Activated T-cell treated with anti-CD3 and anti-CD28 coated beads, Interleukin-2, amount 50 U/mL, for 72 hours (primary cell): ENCODE data around the gene SDHA. TPM values are rescaled to one million over a fixed set of nuclear protein-coding genes. Genes with fewer than 3 reads are reported as not detected.
A peak's percentile ranks its signal among the peaks of the same experiment; 100 is the strongest.
"Not testable (repeated sequence)": the region's sequence is repeated elsewhere in the genome, so short reads cannot be mapped to it uniquely, and the experiment has no call there.

Experiments used
- ATAC-seq, 2 donors: fragments of 150-1000 bp; cut with Tn5 transposase; replicated peaks in 1 of 2; 2 replicates each; pipeline ENCODE4 v1.10.0; 2021; ENCODE audit warnings: moderate library complexity in 2 of 2, mild to moderate bottlenecking in 1 of 2
- DNase-seq, 2 donors: peaks; one replicate each; pipeline ENCODE4 v3.0.0; 2021 to 2022; ENCODE audit warnings: mixed read lengths in 1 of 2
- H3K27ac Mint-ChIP-seq: one replicate; pipeline ENCODE4 v1.8.0; 2022; ENCODE audit warnings: mild to moderate bottlenecking, moderate library complexity, mixed read lengths
- H3K27me3 Mint-ChIP-seq: one replicate; pipeline ENCODE4 v1.8.0; 2022; ENCODE audit warnings: low read depth, mixed read lengths
- H3K36me3 Mint-ChIP-seq, 2 donors: one replicate each; pipeline ENCODE4 v1.8.0; 2022; ENCODE audit warnings: mixed read lengths in 2 of 2, mild to moderate bottlenecking in 1 of 2; ENCODE audit not compliant: insufficient read depth in 2 of 2
- H3K4me1 Mint-ChIP-seq: one replicate; pipeline ENCODE4 v1.8.0; 2022; ENCODE audit warnings: low read depth, mixed read lengths
- H3K4me3 Mint-ChIP-seq, 2 donors: one replicate each; pipeline ENCODE4 v1.8.0; 2022; ENCODE audit warnings: mild to moderate bottlenecking in 2 of 2, mixed read lengths in 2 of 2, moderate library complexity in 2 of 2
- H3K9me3 Mint-ChIP-seq, 2 donors: one replicate each; pipeline ENCODE4 v1.8.0; 2022; ENCODE audit warnings: mixed read lengths in 2 of 2
- total RNA-seq, 2 donors: library from RNA; stranded (reverse); gene quantifications; one replicate each; pipeline ENCODE4 v1.2.3, GENCODE V29; 2022

The SDHA gene
- total RNA-seq, 2 donors from 2014 or later: 143 to 144 TPM

- peak overlapping the region; percentile 91 for H3K4me3 Mint-ChIP-seq
- not testable (repeated sequence) for H3K9me3 Mint-ChIP-seq, H3K27me3 Mint-ChIP-seq, DNase-seq, H3K36me3 Mint-ChIP-seq, ATAC-seq
- H3K27ac Mint-ChIP-seq: peak overlapping the region; percentile 66
- H3K4me1 Mint-ChIP-seq: peaks cover 42% of the 10 kb centered on the region
Measured at GRCh38 chr5:273091-273490, 55.0 kb downstream of the SDHA start.

GRCh38 chr5:273491-273890, 55.4 kb downstream of the SDHA start:
- H3K36me3 Mint-ChIP-seq: not testable (repeated sequence)
- Mint-ChIP-seq H3K4me3 (peak overlapping the region; percentile 91), H3K27ac (peak overlapping the region; percentile 66)

DNA sequence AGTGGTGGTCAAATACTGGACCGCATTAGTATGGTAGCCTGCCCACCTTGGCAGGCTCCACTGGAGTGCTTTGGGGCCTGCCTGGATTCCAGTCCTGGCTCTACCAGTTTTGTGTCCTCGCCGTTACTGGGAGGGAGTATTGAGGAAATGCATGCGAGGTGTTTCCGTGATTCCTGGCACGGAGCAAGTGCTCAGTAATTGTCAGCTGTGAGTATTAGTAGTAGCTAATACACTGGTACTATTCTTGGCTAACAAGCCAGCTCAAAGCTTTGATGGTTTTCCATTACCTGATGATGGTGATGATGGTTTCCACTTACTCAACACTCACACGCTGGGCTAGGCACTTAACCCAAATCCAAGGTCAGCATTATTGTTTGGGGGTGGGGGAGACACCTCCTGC, 56.2 kb downstream of the SDHA start:
- not testable (repeated sequence) for H3K27ac Mint-ChIP-seq, H3K27me3 Mint-ChIP-seq, H3K9me3 Mint-ChIP-seq, H3K4me3 Mint-ChIP-seq, H3K36me3 Mint-ChIP-seq, DNase-seq, ATAC-seq
- peaks cover 46% of the 10 kb centered on the region for H3K4me1 Mint-ChIP-seq

More at GRCh38 chr5:273491-273890, 55.4 kb downstream of the SDHA start:
- peaks cover 42% of the 10 kb centered on the region for H3K4me1 Mint-ChIP-seq
- not testable (repeated sequence) for H3K27me3 Mint-ChIP-seq, DNase-seq, H3K9me3 Mint-ChIP-seq, ATAC-seq

DNA sequence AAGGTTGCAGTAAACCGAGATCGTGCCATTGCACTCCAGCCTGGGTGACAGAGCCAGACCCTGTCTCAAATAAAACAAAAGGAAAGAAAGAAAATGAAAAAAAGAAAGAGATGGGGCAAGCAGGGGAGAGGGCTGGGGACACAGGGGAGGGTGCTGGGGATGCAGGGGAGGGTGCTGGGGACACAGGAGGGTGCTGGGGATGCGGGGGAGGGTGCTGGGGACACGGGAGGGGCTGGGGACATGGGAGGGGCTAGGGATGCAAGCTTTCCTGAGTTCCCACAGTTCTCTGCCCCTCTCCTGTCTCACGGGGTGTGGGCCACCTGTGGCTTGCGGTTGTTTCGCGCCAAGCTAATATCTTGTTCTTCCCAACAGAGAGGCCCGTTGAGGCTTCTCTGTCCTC, 60.5 kb downstream of the SDHA start:
- H3K9me3 Mint-ChIP-seq: no peaks in the 10 kb centered on the region
- no peak overlapping the region for H3K4me3 Mint-ChIP-seq
- H3K27ac Mint-ChIP-seq: no peak overlapping the region
- H3K36me3 Mint-ChIP-seq: peaks cover 1 to 8% of the 10 kb centered on the region in 2 donors
- DNase-seq: no peak
- H3K27me3 Mint-ChIP-seq: no peaks in the 10 kb centered on the region
- H3K4me1 Mint-ChIP-seq: peaks cover 55% of the 10 kb centered on the region
- no peak for ATAC-seq

- not testable (repeated sequence) for DNase-seq, H3K9me3 Mint-ChIP-seq, H3K27me3 Mint-ChIP-seq, ATAC-seq, H3K4me3 Mint-ChIP-seq
- peak overlapping the region; percentile 53 for H3K27ac Mint-ChIP-seq
- peaks cover 1 to 12% of the 10 kb centered on the region in 2 donors for H3K36me3 Mint-ChIP-seq
- H3K4me1 Mint-ChIP-seq: peaks cover 55% of the 10 kb centered on the region
Measured at GRCh38 chr5:279051-279665, 61.0 kb downstream of the SDHA start.

DNA sequence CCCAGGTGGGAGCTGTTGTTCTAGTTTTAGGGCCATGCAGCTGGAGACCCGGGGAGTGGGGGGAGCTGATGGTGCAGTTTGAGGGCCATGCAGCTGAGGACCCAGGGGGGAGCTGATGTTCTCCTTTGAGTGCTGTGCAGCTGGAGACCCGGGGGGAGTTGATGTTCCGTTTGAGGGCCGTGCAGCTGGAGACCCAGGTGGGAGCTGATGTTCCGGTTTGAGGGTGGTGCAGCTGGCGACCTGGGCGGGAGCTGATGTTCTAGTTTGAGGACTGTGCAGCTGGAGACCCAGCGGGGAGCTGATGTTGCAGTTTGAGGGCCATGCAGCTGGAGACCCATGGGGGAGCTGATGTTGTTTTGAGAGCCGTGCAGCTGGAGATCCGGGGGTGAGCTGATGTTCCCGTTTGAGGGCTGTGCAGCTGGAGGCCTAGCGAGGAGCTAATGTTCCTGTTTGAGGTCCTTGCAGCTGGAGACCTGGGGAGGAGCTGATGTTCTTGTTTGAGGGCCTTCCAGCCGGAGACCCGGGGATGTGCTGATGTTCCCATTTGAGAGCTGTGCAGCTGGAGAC, 68.0 kb downstream of the SDHA start:
- H3K4me3 Mint-ChIP-seq: no peak overlapping the region
- DNase-seq: no peak
- no peaks in the 10 kb centered on the region for H3K27me3 Mint-ChIP-seq
- peaks cover 38% of the 10 kb centered on the region for H3K4me1 Mint-ChIP-seq
- ATAC-seq: no peak
- H3K36me3 Mint-ChIP-seq: peaks cover 2 to 30% of the 10 kb centered on the region in 2 donors
- no peaks in the 10 kb centered on the region for H3K9me3 Mint-ChIP-seq
- H3K27ac Mint-ChIP-seq: no peak overlapping the region

DNA sequence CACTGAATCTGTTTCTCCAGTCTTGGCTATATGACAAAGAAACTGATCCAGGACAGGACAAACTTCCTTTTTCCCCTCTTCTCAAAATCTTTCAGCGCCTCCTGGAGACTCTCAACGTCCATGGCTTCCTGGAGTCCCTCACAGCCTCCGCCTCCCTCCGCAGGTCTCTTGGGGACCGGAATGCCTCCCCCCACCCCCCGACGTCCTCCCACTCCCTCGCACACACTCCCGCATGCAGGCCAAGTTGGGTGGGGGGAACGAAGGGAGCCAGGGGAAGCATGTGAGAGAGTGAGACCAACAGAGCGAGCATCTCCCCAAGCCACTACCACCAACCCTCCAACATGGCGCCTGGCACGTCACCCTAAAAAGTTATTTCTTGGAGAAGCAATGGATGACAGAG, 72.1 kb downstream of the SDHA start:
- DNase-seq, H3K27me3 Mint-ChIP-seq, ATAC-seq, H3K27ac Mint-ChIP-seq, H3K4me3 Mint-ChIP-seq, H3K9me3 Mint-ChIP-seq: not testable (repeated sequence)
- Mint-ChIP-seq H3K36me3 (peaks cover 9 to 26% of the 10 kb centered on the region in 2 donors), H3K4me1 (peaks cover 14% of the 10 kb centered on the region)

DNA sequence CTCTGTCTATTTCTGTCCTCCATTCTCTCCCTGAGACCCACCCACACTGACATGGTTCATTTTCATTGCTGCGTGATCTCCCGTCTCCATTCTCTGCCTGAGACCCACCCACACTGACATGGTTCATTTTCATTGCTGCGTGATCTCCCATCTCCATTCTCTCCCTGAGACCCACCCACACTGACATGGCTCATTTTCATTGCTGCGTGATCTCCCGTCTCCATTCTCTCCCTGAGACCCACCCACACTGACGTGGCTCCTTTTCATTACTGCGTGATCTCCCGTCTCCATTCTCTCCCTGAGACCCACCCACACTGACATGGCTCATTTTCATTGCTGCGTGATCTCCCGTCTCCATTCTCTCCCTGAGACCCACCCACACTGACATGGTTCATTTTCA, 73.2 kb downstream of the SDHA start:
- not testable (repeated sequence) for H3K27ac Mint-ChIP-seq, H3K27me3 Mint-ChIP-seq, DNase-seq, ATAC-seq, H3K4me3 Mint-ChIP-seq, H3K9me3 Mint-ChIP-seq
- Mint-ChIP-seq H3K4me1 (peaks cover 13% of the 10 kb centered on the region), H3K36me3 (peaks cover 9 to 18% of the 10 kb centered on the region in 2 donors)

- H3K27me3 Mint-ChIP-seq, DNase-seq, H3K27ac Mint-ChIP-seq, H3K9me3 Mint-ChIP-seq, ATAC-seq, H3K4me3 Mint-ChIP-seq: not testable (repeated sequence)
- Mint-ChIP-seq H3K4me1 (peaks cover 21% of the 10 kb centered on the region), H3K36me3 (peaks cover 7 to 11% of the 10 kb centered on the region in 2 donors)
Measured at GRCh38 chr5:294788-295187, 76.7 kb downstream of the SDHA start.

DNA sequence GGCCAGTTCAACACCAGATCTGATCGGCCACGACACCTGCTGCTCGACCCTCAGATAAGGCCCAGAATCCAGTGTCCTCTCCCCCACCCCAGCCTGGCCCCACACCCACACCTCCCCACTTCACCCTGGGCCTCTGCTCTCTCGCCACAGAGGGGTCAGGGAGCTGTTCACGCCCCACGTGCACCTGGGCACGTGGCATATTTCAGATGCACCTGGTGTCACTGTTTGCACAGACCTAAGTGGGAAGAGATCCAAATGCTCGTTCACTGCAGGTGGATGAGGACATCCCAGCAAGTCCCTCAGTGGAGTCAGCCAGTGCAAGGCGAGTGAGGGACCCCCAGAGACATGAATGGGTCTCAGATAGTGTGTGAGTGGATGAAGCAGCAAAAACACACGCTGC, 78.1 kb downstream of the SDHA start:
- H3K4me1 Mint-ChIP-seq: peaks cover 26% of the 10 kb centered on the region
- H3K4me3 Mint-ChIP-seq: peak overlapping the region in 1 of 2 donors; percentile 31
- not testable (repeated sequence) for H3K9me3 Mint-ChIP-seq, H3K27me3 Mint-ChIP-seq, DNase-seq, ATAC-seq, H3K36me3 Mint-ChIP-seq, H3K27ac Mint-ChIP-seq

DNA sequence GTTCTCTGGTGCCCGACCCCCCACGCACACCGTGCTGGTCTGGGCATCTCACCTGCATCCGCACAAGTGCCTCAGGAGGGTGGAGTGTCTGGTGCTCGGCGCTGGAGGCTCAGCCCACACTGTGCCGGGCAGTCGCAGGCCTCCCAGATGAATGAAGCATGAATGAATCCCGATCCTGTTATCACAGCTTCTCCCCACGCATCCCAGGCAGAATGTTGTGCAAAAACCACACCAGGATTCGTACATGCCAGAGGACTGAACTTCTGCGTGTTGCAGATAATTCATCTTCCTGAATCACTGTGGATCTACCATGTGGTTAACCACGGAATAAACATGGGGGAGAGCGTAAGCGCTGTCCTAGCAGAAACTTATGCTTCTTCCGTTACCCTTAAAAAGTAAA, 78.8 kb downstream of the SDHA start:
- H3K36me3 Mint-ChIP-seq, DNase-seq, H3K9me3 Mint-ChIP-seq, H3K27me3 Mint-ChIP-seq, H3K27ac Mint-ChIP-seq: not testable (repeated sequence)
- ATAC-seq: peak; percentile 79 to 81
- peak overlapping the region; percentile 48 to 55 for H3K4me3 Mint-ChIP-seq
- H3K4me1 Mint-ChIP-seq: peaks cover 30% of the 10 kb centered on the region

DNA sequence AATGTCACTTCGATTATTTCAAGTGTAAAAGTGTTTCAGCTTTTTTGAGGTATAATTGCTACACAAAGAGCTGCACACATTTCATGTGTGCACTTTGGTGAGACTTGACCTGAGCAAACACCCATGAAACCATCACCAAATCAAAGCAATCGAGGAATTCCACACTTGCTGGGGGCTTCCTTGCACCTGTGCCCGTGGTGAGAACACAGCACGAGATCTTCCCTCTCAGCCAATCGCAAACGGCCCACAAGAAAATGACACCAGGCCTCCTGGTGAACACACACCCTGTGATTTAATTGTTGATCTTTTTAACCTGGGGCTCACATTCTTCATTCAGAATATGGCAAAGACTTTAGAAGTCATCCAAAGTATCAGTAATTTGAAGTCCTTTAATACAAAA, 79.3 kb downstream of the SDHA start:
- DNase-seq, H3K4me3 Mint-ChIP-seq, H3K27me3 Mint-ChIP-seq, ATAC-seq, H3K27ac Mint-ChIP-seq, H3K9me3 Mint-ChIP-seq, H3K36me3 Mint-ChIP-seq: not testable (repeated sequence)
- H3K4me1 Mint-ChIP-seq: peaks cover 30% of the 10 kb centered on the region

GRCh38 chr5:297991-298736, 80.0 kb downstream of the SDHA start:
- H3K4me3 Mint-ChIP-seq, H3K36me3 Mint-ChIP-seq, DNase-seq, ATAC-seq, H3K27me3 Mint-ChIP-seq, H3K9me3 Mint-ChIP-seq, H3K27ac Mint-ChIP-seq: not testable (repeated sequence)
- H3K4me1 Mint-ChIP-seq: peaks cover 30% of the 10 kb centered on the region
